ENCODE measurements around the gene GALNT13.

DNA sequence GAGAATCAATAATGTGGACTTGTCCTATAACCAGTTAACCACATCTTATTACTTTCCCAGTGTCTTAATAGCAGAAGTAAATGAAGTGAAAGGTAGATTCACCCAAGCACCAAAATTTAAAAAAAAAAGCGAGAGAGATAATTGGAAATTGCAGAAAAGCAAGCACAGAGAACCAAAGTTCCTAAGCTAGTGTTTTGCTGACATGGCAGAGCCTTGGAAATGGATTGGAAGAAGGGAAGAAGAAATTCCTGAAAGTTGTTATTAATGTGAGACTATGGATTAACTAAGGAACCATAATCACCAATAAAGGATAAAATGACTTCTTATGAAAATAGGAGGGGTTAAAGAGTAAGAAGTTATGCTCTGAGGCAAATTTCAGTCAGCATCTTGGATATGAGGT is 384.4 kb downstream of the GALNT13 start:
- TF ChIP-seq, protein P1, sequence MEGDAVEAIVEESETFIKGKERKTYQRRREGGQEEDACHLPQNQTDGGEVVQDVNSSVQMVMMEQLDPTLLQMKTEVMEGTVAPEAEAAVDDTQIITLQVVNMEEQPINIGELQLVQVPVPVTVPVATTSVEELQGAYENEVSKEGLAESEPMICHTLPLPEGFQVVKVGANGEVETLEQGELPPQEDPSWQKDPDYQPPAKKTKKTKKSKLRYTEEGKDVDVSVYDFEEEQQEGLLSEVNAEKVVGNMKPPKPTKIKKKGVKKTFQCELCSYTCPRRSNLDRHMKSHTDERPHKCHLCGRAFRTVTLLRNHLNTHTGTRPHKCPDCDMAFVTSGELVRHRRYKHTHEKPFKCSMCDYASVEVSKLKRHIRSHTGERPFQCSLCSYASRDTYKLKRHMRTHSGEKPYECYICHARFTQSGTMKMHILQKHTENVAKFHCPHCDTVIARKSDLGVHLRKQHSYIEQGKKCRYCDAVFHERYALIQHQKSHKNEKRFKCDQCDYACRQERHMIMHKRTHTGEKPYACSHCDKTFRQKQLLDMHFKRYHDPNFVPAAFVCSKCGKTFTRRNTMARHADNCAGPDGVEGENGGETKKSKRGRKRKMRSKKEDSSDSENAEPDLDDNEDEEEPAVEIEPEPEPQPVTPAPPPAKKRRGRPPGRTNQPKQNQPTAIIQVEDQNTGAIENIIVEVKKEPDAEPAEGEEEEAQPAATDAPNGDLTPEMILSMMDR (IDR thresholded peaks at IDR 0.05) = no peak
- no peak for TF ChIP-seq ZFX (IDR thresholded peaks at IDR 0.05; ENCODE audit: borderline replicate concordance)
